IPS-18a (cell line): ENCODE measurements around the gene TXLNG.

Experiments
- H3K27ac ChIP-seq: one replicate; pipeline ENCODE4 v1.5.1; 2013; ENCODE audit warnings: low read length
- H3K27me3 ChIP-seq: one replicate; pipeline ENCODE4 v1.6.1; 2013; ENCODE audit warnings: mild to moderate bottlenecking, low read length; ENCODE audit not compliant: control insufficient read depth, insufficient read depth
- H3K36me3 ChIP-seq: one replicate; pipeline ENCODE4 v1.6.1; 2013; ENCODE audit warnings: low read depth, low read length; ENCODE audit not compliant: control insufficient read depth
- H3K4me1 ChIP-seq: one replicate; pipeline ENCODE4 v1.6.1; 2013; ENCODE audit warnings: low read depth, low read length; ENCODE audit not compliant: control insufficient read depth
- H3K4me3 ChIP-seq: one replicate; pipeline ENCODE4 v1.5.1; 2013; ENCODE audit warnings: low read length
- H3K9ac ChIP-seq: one replicate; pipeline ENCODE4 v1.6.1; 2013; ENCODE audit warnings: mild to moderate bottlenecking, low read length, moderate library complexity
- H3K9me3 ChIP-seq: one replicate; pipeline ENCODE4 v1.6.1; 2013; ENCODE audit warnings: low read depth, low read length; ENCODE audit not compliant: control insufficient read depth

TXLNG gene

DNA sequence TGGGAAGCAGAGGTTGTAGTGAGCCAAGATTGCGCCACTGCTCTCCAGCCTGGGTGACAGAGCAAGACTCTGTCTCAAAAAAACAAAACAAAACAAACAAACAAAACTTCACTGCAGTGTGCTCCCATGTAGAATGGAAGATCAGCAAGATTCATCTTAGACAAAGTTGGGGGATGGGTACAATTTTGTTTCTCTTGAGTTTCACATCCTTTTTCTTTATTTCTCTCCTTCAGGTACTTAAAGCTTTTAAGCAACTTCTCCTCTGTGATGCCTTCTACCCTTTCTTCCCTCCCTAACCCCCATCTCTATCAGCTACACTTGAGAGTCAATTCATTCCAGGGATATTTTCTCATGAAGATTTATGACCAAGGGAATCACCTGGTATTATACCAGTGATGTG lies 99.4 kb downstream of the TXLNG start:
- Histone ChIP-seq H3K27ac (no peak overlapping the region), H3K4me1 (peaks cover 4% of the 10 kb centered on the region), H3K9ac (no peak overlapping the region), H3K4me3 (no peak overlapping the region), H3K9me3 (no peaks in the 10 kb centered on the region), H3K27me3 (peaks cover 4% of the 10 kb centered on the region), H3K36me3 (no peaks in the 10 kb centered on the region)

DNA sequence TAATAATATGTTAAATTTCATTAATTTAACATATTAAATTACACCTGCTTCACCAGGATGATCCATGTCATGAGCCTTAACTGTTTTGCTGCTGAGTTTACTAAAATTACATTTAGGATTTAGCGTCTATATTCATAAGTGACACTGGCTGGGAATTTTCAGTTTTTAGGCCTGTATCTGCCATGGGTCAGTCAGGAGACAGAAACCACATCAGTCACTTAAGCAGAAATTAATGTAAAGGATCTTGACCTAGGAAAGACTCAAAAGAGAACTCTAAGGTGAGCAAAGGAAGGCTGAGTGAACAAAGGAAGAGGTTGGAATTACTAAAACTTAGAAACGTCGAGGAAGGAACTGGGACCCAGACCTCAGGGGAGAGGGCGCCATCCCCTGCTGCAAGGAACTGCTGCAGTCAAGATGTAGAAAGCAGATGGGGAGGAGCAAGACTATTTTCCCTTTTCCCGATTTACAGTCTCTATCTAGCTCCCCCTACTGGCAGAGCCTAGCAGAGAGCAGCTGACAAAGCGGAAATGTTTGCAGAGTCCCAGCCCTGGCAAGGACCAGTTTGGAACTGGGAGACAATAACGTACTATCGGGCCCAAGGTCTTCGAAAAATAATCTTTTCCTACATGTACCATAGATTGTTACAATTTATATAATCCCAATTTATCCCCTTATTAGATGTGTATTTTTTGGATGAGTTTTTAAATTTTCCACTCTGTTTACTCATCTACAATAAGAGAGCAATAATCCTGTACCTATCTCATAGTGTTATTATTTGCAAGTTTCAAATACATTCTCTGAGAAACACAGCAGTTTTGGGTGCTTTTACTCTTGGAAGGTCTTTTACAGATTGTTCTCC lies 106.5 kb downstream of the TXLNG start:
- H3K27me3 ChIP-seq, result no peaks in the 10 kb centered on the region

More for the DNA sequence above, 106.5 kb downstream of the TXLNG start:
- no peaks in the 10 kb centered on the region for H3K4me1 ChIP-seq
- H3K36me3 ChIP-seq, result no peaks in the 10 kb centered on the region
- H3K9me3 ChIP-seq, result no peaks in the 10 kb centered on the region
- no peak overlapping the region for H3K4me3 ChIP-seq
- no peak overlapping the region for H3K9ac ChIP-seq
- no peak overlapping the region for H3K27ac ChIP-seq
